Left hindlimb (tissue), 1 donor: ENCODE measurements around the gene PLEKHG4B.
"Not testable (repeated sequence)": the region's sequence is repeated elsewhere in the genome, so short reads cannot be mapped to it uniquely, and the experiment has no call there.

Source experiments
- DNase-seq: peaks from one replicate; pipeline ENCODE4 v3.0.0-alpha.2; 2018

PLEKHG4B gene

DNA sequence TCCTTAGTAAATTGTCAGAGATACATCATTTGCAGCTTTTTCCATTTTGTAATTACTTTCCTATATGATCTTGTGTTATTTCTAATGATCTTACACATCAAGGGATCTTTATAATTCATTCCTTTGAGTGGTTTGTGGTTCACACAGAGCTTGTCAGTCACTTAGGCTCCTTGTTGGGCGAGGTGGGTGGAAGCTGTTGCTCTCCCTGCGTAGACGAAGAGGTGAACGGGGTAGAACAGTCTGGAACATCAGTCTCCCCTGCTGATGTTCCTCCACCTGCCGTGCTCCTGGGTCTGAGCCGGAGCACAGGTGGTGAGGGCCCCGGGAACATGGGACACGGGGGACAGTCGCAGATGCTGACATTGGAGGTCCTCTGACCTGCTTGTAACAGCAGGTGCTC, 143.6 kb downstream of the PLEKHG4B start:
- not testable (repeated sequence) for DNase-seq

DNA sequence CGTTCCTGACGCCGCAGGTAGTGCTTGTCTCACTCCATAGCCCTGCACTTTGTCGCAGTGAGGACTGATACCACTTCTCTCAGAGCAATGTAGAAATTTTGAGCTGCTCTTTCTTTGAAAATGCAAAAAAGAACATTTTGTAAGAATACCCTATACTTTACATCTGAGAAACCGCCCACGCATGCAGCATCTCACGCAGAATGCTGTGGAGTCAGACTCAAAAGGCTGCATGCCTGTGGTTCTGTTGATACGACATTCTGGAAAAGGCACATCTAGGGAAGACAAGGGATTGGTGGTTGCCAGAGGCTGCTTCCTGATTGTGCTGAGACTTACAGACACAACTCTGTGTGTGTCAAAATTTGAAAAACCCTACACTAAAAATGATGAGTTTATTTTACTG, 146.0 kb downstream of the PLEKHG4B start:
- DNase-seq: not testable (repeated sequence)
